ENCODE results near the gene PATJ. TPM values are rescaled to one million over a fixed set of nuclear protein-coding genes. Genes with fewer than 3 reads are reported as not detected.

The PATJ gene
- total RNA-seq, 4 donors from 2014 or later = 47.6 to 105 (median 70.8) TPM

DNA sequence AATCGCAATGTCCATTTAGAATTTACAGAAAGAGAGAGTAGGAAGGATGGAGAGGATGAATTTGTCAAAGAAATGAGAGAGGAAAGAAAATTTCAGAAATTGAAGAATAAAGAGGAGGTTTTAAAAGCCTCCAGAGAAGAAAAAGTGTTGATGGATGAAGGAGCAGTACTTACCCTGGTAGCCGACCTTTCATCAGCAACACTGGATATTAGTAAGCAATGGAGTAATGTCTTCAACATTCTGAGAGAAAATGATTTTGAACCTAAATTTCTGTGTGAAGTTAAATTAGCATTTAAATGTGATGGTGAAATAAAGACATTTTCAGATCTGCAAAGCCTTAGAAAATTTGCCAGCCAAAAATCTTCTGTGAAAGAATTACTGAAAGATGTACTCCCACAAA lies 464.9 kb downstream of the PATJ start:
- no peak overlapping the region for H3K27ac ChIP-seq
- H3K4me3 ChIP-seq = no peak overlapping the region
- TF ChIP-seq, protein P1, sequence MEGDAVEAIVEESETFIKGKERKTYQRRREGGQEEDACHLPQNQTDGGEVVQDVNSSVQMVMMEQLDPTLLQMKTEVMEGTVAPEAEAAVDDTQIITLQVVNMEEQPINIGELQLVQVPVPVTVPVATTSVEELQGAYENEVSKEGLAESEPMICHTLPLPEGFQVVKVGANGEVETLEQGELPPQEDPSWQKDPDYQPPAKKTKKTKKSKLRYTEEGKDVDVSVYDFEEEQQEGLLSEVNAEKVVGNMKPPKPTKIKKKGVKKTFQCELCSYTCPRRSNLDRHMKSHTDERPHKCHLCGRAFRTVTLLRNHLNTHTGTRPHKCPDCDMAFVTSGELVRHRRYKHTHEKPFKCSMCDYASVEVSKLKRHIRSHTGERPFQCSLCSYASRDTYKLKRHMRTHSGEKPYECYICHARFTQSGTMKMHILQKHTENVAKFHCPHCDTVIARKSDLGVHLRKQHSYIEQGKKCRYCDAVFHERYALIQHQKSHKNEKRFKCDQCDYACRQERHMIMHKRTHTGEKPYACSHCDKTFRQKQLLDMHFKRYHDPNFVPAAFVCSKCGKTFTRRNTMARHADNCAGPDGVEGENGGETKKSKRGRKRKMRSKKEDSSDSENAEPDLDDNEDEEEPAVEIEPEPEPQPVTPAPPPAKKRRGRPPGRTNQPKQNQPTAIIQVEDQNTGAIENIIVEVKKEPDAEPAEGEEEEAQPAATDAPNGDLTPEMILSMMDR (IDR thresholded peaks at IDR 0.05) = no peak
- no peak for TF ChIP-seq POLR2A (IDR thresholded peaks at IDR 0.05)
- 90% methylated on average over 2 of the region's 2 CpGs for WGBS, 2 donors
- no peaks in the 10 kb centered on the region for H3K27me3 ChIP-seq
- H3K4me1 ChIP-seq = no peaks in the 10 kb centered on the region
- H3K9me3 ChIP-seq = peaks cover 0 to 14% (median 4%) of the 10 kb centered on the region in 3 donors
- intact Hi-C loops (cut with DNase I) = no loop called here
- no peaks in the 10 kb centered on the region for H3K36me3 ChIP-seq
- DNase-seq = no peak

DNA sequence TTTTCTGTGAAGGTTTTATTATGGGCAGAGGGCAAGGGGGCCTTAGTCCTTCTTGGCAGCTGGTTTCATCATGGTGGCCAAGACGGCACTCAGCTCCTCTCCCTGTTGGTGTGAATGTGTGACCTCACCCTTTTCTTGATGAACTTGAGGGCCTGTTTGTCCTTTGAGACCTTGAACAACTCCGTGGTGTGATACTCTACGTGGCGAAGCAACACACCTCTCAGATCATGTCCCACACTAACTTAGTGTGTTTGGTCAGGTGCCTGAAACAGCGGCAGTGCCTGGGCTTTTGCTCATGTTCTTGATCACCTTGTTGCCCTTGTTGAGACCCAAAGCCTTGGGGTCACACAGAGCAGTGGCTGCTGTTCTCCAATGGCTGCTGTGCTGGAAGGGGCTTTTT lies 465.8 kb downstream of the PATJ start:
- Histone ChIP-seq H3K27me3 (no peaks in the 10 kb centered on the region), H3K4me3 (no peak overlapping the region), H3K4me1 (no peaks in the 10 kb centered on the region), H3K36me3 (no peaks in the 10 kb centered on the region), H3K9me3 (peaks cover 0 to 14% (median 4%) of the 10 kb centered on the region in 3 donors), H3K27ac (no peak overlapping the region)
- intact Hi-C loops (cut with DNase I) = no loop called here
- DNase-seq = no peak
- TF ChIP-seq, protein P1 (IDR thresholded peaks at IDR 0.05) = no peak
- WGBS, 2 donors = 92 to 94% methylated on average over 5 of the region's 5 CpGs

DNA sequence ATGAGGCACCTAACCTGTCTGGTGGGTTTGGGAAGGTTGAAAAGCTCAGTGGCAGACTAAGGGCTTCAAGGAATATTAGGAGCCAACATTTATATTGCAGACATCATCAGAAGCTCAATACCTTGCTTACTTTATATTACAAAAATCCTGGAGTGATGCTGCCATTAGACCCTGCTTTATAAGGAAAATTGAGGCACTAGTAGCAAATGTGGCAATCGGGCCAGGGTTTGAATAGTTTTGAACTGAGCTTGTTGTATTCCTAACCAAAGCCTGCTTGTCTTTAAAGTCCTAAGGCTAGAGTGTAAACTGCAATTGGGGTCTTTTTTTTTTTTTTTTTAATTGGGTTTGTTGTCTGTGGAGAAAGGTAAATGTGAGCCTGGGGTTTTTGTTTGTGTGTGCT lies 466.7 kb downstream of the PATJ start:
- no peak overlapping the region for H3K27ac ChIP-seq
- intact Hi-C loops (cut with DNase I) = no loop called here
- no peaks in the 10 kb centered on the region for H3K4me1 ChIP-seq
- H3K9me3 ChIP-seq = peaks cover 0 to 14% (median 4%) of the 10 kb centered on the region in 3 donors
- no peak for DNase-seq
- WGBS, 2 donors = 5 to 41% methylated on average over 1 of the region's 1 CpG
- no peaks in the 10 kb centered on the region for H3K27me3 ChIP-seq
- no peak overlapping the region for H3K4me3 ChIP-seq
- TF ChIP-seq, protein P1 (IDR thresholded peaks at IDR 0.05) = no peak
- no peak for TF ChIP-seq POLR2A (IDR thresholded peaks at IDR 0.05)
- H3K36me3 ChIP-seq = no peaks in the 10 kb centered on the region

DNA sequence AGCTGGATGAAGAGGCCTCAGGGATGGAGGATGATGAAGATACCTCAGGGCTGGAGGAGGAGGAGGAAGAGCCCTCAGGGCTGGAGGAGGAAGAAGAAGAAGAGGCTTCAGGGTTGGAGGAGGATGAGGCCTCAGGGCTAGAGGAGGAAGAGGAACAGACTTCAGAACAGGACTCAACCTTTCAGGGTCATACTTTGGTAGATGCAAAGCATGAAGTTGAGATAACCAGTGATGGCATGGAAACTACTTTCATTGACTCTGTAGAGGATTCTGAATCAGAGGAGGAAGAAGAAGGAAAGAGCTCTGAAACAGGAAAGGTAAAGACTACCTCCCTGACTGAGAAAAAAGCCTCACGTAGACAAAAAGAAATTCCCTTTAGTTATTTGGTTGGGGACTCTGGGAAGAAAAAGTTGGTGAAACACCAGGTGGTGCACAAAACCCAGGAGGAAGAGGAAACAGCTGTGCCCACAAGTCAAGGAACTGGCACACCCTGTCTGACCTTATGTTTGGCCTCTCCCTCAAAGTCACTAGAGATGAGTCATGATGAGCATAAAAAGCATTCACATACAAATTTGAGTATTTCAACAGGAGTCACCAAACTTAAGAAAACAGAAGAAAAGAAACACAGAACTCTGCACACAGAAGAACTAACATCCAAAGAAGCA lies 467.8 kb downstream of the PATJ start:
- H3K36me3 ChIP-seq = no peaks in the 10 kb centered on the region
- peaks cover 0 to 14% (median 4%) of the 10 kb centered on the region in 3 donors for H3K9me3 ChIP-seq
- WGBS, 2 donors = 40% methylated on average over 1 of the region's 1 CpG
- no peak for DNase-seq
- H3K4me3 ChIP-seq = no peak overlapping the region
- intact Hi-C loops (cut with DNase I) = no loop called here
- no peak overlapping the region for H3K27ac ChIP-seq
- H3K4me1 ChIP-seq = no peaks in the 10 kb centered on the region
- no peaks in the 10 kb centered on the region for H3K27me3 ChIP-seq
- no peak for TF ChIP-seq POLR2A (IDR thresholded peaks at IDR 0.05)
- TF ChIP-seq, protein P1 (IDR thresholded peaks at IDR 0.05) = peak in 1 of 6 experiments; percentile 13

DNA sequence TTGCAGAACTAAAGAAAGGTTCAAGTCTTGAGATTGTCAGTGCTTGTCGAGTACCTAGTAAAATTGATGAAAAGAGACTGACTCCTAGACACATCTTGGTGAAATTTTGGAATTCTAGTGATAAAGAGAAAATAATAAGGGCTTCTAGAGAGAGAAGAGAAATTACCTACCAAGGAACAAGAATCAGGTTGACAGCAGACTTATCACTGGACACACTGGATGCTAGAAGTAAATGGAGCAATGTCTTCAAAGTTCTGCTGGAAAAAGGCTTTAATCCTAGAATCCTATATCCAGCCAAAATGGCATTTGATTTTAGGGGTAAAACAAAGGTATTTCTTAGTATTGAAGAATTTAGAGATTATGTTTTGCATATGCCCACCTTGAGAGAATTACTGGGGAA lies 468.7 kb downstream of the PATJ start:
- Histone ChIP-seq H3K4me1 (no peaks in the 10 kb centered on the region), H3K27me3 (no peaks in the 10 kb centered on the region), H3K27ac (no peak overlapping the region), H3K4me3 (no peak overlapping the region), H3K36me3 (no peaks in the 10 kb centered on the region), H3K9me3 (peaks cover 0 to 14% (median 4%) of the 10 kb centered on the region in 3 donors)
- TF ChIP-seq, protein P1 (IDR thresholded peaks at IDR 0.05) = no peak
- TF ChIP-seq POLR2A (IDR thresholded peaks at IDR 0.05) = no peak
- no peak for DNase-seq
- 93% methylated on average over 1 of the region's 1 CpG for WGBS, 2 donors
- intact Hi-C loops (cut with DNase I) = no loop called here

Data from esophagus squamous epithelium (tissue), 5 donors.